GM12878 (cell line): ENCODE data around the gene GNAT3. TPM values are rescaled to one million over a fixed set of nuclear protein-coding genes. Genes with fewer than 3 reads are reported as not detected.

Experiments used
- ATAC-seq: fragments of 200-7000 bp; cut with Tn5 transposase; 3 replicates; pipeline ENCODE4 v1.9.1; 2020; ENCODE audit warnings: mild to moderate bottlenecking, moderate library complexity
- BruUV-seq: library from RNA; stranded (reverse); fragments of 400-500 nt; replicated peaks from 2 replicates; lab custom pipeline; 2021; lab: Mats Ljungman, UMichigan
- CTCF ChIA-PET: fragments of 300-600 bp; sonication (Branson Sonifier 250); formaldehyde crosslinking; extraction: SDS; loops from one replicate; lab custom pipeline; 2021; ENCODE audit warnings: inconsistent platforms; lab: Yijun Ruan, JAX
- POLR2A ChIA-PET: fragments of 350-600 bp; formaldehyde crosslinking; extraction: SDS; loops from one replicate; lab custom pipeline; 2021; ENCODE audit warnings: inconsistent platforms; lab: Charles Lee
- RAD21 ChIA-PET: fragments of 300-600 bp; sonication (Branson Sonifier 250); formaldehyde crosslinking; loops from one replicate; lab custom pipeline; 2023; ENCODE audit warnings: antibody characterized with exemption; ENCODE audit not compliant: unreplicated experiment; lab: Charles Lee
- SMC1A ChIA-PET: fragments of 300-600 bp; sonication (Branson Sonifier 250); formaldehyde crosslinking; loops from one replicate; lab custom pipeline; 2023; ENCODE audit not compliant: unreplicated experiment, uncharacterized antibody; lab: Charles Lee
- DNase-seq: peaks from one replicate; pipeline ENCODE4 v3.0.0-alpha.2; 2011; ENCODE audit warnings: low read depth, low spot score
- FAIRE-seq: peaks from 3 replicates; lab custom pipeline; 2011; peaks lifted over from hg19 to GRCh38; lab: Jason Lieb, UNC
- H2AFZ ChIP-seq: 2 replicates; pipeline ENCODE4 v1.6.0; 2011; ENCODE audit warnings: low read depth, low read length, control low read depth; ENCODE audit not compliant: control insufficient read depth
- H3K27ac ChIP-seq: 2 replicates; pipeline ENCODE4 v1.5.1; 2011; ENCODE audit warnings: control low read depth; ENCODE audit not compliant: control insufficient read depth, insufficient read depth
- H3K27me3 ChIP-seq, 2 experiments: replicated peaks in 1 of 2; 2 replicates each; pipeline versions ENCODE4 v1.6.0 to v1.6.1; 2011; ENCODE audit warnings: low read length in 1 of 2; ENCODE audit not compliant: control insufficient read depth in 2 of 2, insufficient read depth in 2 of 2
- H3K36me3 ChIP-seq, 2 experiments: 2 replicates each; pipeline ENCODE4 v1.5.1; 2011; ENCODE audit warnings: low read length in 1 of 2; ENCODE audit not compliant: control insufficient read depth in 2 of 2, insufficient read depth in 2 of 2
- H3K4me1 ChIP-seq: 2 replicates; pipeline ENCODE4 v1.6.1; 2011; ENCODE audit warnings: mild to moderate bottlenecking, low read length, moderate library complexity, mixed read lengths; ENCODE audit not compliant: control insufficient read depth, insufficient read depth
- H3K4me2 ChIP-seq: 2 replicates; pipeline ENCODE4 v1.6.0; 2011; ENCODE audit warnings: control low read depth; ENCODE audit not compliant: control insufficient read depth, insufficient read depth
- H3K4me3 ChIP-seq: fragments of 200-600 bp; sonication (generic); 2 replicates; pipeline ENCODE4 v1.5.1; 2016
- H3K79me2 ChIP-seq: 2 replicates; pipeline ENCODE4 v1.6.0; 2011; ENCODE audit warnings: low read length; ENCODE audit not compliant: control insufficient read depth, insufficient read depth
- H3K9ac ChIP-seq: 2 replicates; pipeline ENCODE4 v1.8.0; 2011; ENCODE audit warnings: low read length, control low read depth, mixed read lengths; ENCODE audit not compliant: control insufficient read depth, insufficient read depth
- H3K9me3 ChIP-seq: replicated peaks from 3 replicates; pipeline ENCODE4 v1.5.1; 2011; ENCODE audit warnings: mild to moderate bottlenecking, low read length; ENCODE audit not compliant: control insufficient read depth, insufficient read depth
- H4K20me1 ChIP-seq: 2 replicates; pipeline ENCODE4 v1.6.0; 2011; ENCODE audit not compliant: control insufficient read depth, insufficient read depth
- ASH2L ChIP-seq: fragments of 300-600, 200-600 bp; sonication (generic); IDR thresholded peaks from 2 replicates; pipeline ENCODE4 v1.6.1; 2017; ENCODE audit warnings: low read depth, mild to moderate bottlenecking, borderline replicate concordance
- CBFB ChIP-seq: IDR thresholded peaks from 2 replicates; pipeline ENCODE4 v1.6.1; 2016; ENCODE audit warnings: antibody characterized with exemption, low read depth
- ESRRA ChIP-seq: IDR thresholded peaks from 2 replicates; pipeline ENCODE4 v1.6.1; 2012; ENCODE audit warnings: mild to moderate bottlenecking, low read length, improper control_type of control experiment
- GATAD2B ChIP-seq: fragments of 450-650 bp; conservative IDR thresholded peaks from 2 replicates; pipeline ENCODE4 v1.6.1; 2017; ENCODE audit warnings: low read depth, mild to moderate bottlenecking, moderate library complexity
- JUNB ChIP-seq: IDR thresholded peaks from 2 replicates; pipeline ENCODE4 v1.6.1; 2016; ENCODE audit warnings: antibody characterized with exemption, mild to moderate bottlenecking
- JUND ChIP-seq: IDR thresholded peaks from 2 replicates; pipeline ENCODE4 v1.6.1; 2012; ENCODE audit warnings: low read depth, mild to moderate bottlenecking, low read length, improper control_type of control experiment, moderate library complexity
- POLR2A ChIP-seq: IDR thresholded peaks from 2 replicates; pipeline ENCODE4 v1.6.1; 2011; ENCODE audit warnings: low read depth, mild to moderate bottlenecking, low read length
- SIN3A ChIP-seq: IDR thresholded peaks from 2 replicates; pipeline ENCODE4 v1.6.1; 2012; ENCODE audit warnings: low read depth, low read length, improper control_type of control experiment
- SMAD5 ChIP-seq: IDR thresholded peaks from 2 replicates; pipeline ENCODE4 v1.6.1; 2016; ENCODE audit warnings: antibody characterized with exemption, low read depth
- SMC3 ChIP-seq: IDR thresholded peaks from 2 replicates; pipeline ENCODE4 v1.6.1; 2011; ENCODE audit warnings: low read length, improper control_type of control experiment, borderline replicate concordance
- TCF3 ChIP-seq: IDR thresholded peaks from 2 replicates; pipeline ENCODE4 v1.6.1; 2012; ENCODE audit warnings: low read depth, mild to moderate bottlenecking, low read length, borderline replicate concordance; ENCODE audit not compliant: insufficient read depth
- YBX1 ChIP-seq: fragments of 450-650 bp; IDR thresholded peaks from 2 replicates; pipeline ENCODE4 v1.6.1; 2016; ENCODE audit warnings: antibody characterized with exemption
- ZNF274 ChIP-seq: IDR thresholded peaks from one replicate; pipeline ENCODE4 v1.8.0; 2011; ENCODE audit not compliant: insufficient read length, insufficient read depth
- ZNF687 ChIP-seq: fragments of 450-650 bp; IDR thresholded peaks from 2 replicates; pipeline ENCODE4 v1.6.1; 2017; ENCODE audit warnings: mild to moderate bottlenecking, moderate library complexity
- ZSCAN29 ChIP-seq: fragments of 450-650 bp; IDR thresholded peaks from 2 replicates; pipeline ENCODE4 v1.6.1; 2017; ENCODE audit warnings: mild to moderate bottlenecking, moderate library complexity
- WGBS: methylation state at CpG from one replicate; pipeline ENCODE4 v1.1.6; 2016; ENCODE audit warnings: low lambda C conversion rate; ENCODE audit not compliant: insufficient replicate concordance, insufficient coverage; ENCODE audit errors: missing lambda C conversion rate; 5-methylcytosine and 5-hydroxymethylcytosine counted together
- in situ Hi-C: fragments of 300-500 bp; cut with MboI; formaldehyde crosslinking; loops from 9 replicates; pipeline ENCODE4 v1.14.3; 2018; ENCODE audit warnings: mixed read lengths
- intact Hi-C: fragments of 100-400 bp; cut with micrococcal nuclease; formaldehyde crosslinking; loops from one replicate; pipeline ENCODE4 v1.14.2; 2022; ENCODE audit not compliant: unreplicated experiment
- polyA plus RNA-seq, 11 experiments: library from polyadenylated mRNA; depleted of rRNA in 4 of 11; unstranded in 6 of 11; stranded (reverse) in 5 of 11; fragments of >200 nt; fragmentation: Nextera tagmentation in 4 of 11; fragmentation: Illumina TruSeq in 1 of 11; extraction: Ambion mirVana in 4 of 11; extraction: Trizol in 1 of 11; gene quantifications; 1 replicate in 1 of 11; 2 replicates in 10 of 11; pipeline versions ENCODE4 v1.2.1 to v1.2.3, GENCODE V29; 2011 to 2016; ENCODE audit warnings: inconsistent platforms in 2 of 11, missing spikeins in 2 of 11, low read depth in 1 of 11
- total RNA-seq, 4 experiments: library from RNA; depleted of rRNA in 3 of 4; stranded (reverse); fragments of >200 nt in 3 of 4; fragmentation: Illumina TruSeq in 1 of 4; extraction: Trizol in 1 of 4; gene quantifications; 2 replicates each; pipeline versions ENCODE4 v1.2.1 to v1.2.3, GENCODE V29; 2013 to 2021

The GNAT3 gene
- total and polyA plus RNA-seq, 10 of the 15 experiments (the other 5 are each of a cell fraction or from before 2014, with no cell fraction given): 1.7 to 8.3 (median 5.8) TPM; not detected in 1

- RAD21 ChIA-PET: no interaction called here
- in situ Hi-C loops: no loop called here
- H3K9me3 ChIP-seq: no peaks in the 10 kb centered on the region
- no peak overlapping the region for H2AFZ ChIP-seq
- no TSS peak for BruUV-seq
- no peaks in the 10 kb centered on the region for H3K27me3 ChIP-seq
- H3K4me1 ChIP-seq: no peaks in the 10 kb centered on the region
- DNase-seq (no peak), ATAC-seq (no peak)
- no peak overlapping the region for H3K9ac ChIP-seq
- SMC1A ChIA-PET: no interaction called here
- TF ChIP-seq SIN3A (no peak), TCF3 (no peak), ZSCAN29 (no peak)
- TF ChIP-seq, all 136 proteins: peak for 0
- Histone ChIP-seq H3K36me3 (no peaks in the 10 kb centered on the region), H3K4me2 (no peak overlapping the region), H3K79me2 (no peaks in the 10 kb centered on the region), H3K4me3 (no peak overlapping the region), H4K20me1 (no peaks in the 10 kb centered on the region), H3K27ac (no peak overlapping the region)
- FAIRE-seq: no peak
- ChIA-PET CTCF (no interaction called here), POLR2A (no interaction called here)
- intact Hi-C loops: no loop called here
Measured at GRCh38 chr7:80464211-80464610, 47.7 kb downstream of the GNAT3 start.

DNA sequence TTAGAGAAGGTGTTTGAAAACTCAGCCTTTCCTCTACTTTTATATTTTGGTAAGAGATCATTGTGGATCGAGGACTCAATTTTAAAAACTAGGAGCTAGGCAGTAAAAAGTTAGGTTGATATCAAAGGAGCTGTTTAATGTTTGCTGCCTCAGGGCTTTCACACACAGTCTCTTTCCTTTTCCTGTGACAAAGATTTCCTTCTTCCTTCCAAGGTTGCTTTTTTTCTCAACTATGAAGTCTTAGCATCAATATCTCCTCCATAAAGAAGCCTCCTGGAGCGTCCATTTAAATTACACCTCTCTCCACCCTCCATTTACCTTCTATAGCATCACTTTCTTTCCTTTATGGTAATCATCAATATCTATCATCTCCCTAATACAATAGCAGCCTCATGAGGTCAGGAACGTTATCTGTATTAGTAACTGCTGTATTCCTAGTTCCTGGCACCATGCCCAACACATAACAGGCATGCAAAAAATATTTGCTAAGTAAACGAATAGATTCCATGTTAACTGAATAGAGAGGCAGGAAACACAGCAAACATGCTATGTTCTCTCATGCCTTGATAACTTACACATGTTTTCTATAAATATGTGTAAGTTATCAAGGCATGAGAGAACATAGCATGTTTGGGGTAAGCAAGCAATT is 48.5 kb downstream of the GNAT3 start:
- no peaks in the 10 kb centered on the region for H3K4me1 ChIP-seq
- no peaks in the 10 kb centered on the region for H3K27me3 ChIP-seq
- CTCF ChIA-PET: no interaction called here
- ATAC-seq: no peak
- POLR2A ChIA-PET: no interaction called here
- WGBS: 0% methylated on average over 4 of the region's 4 CpGs
- no peak overlapping the region for H3K4me3 ChIP-seq
- no peak for FAIRE-seq
- no peaks in the 10 kb centered on the region for H3K79me2 ChIP-seq
- SMC1A ChIA-PET: no interaction called here
- in situ Hi-C loops: no loop called here
- BruUV-seq: no TSS peak
- no peaks in the 10 kb centered on the region for H4K20me1 ChIP-seq
- H3K36me3 ChIP-seq: no peaks in the 10 kb centered on the region
- H3K4me2 ChIP-seq: no peak overlapping the region
- intact Hi-C loops: no loop called here
- H2AFZ ChIP-seq: no peak overlapping the region
- H3K9me3 ChIP-seq: no peaks in the 10 kb centered on the region
- no peak overlapping the region for H3K27ac ChIP-seq
- H3K9ac ChIP-seq: no peak overlapping the region
- no peak for DNase-seq
- RAD21 ChIA-PET: no interaction called here
- TF ChIP-seq JUNB (no peak), ZNF274 (no peak), JUND (no peak), ASH2L (no peak), SMC3 (no peak), YBX1 (no peak), ESRRA (no peak), POLR2A (no peak), ZNF687 (no peak), SMAD5 (no peak), CBFB (no peak), GATAD2B (no peak)
